HG02840 (cell line): ENCODE measurements around the gene CELSR1.

Source experiments
- ATAC-seq: cut with Tn5 transposase; IDR thresholded peaks from one replicate; pipeline ENCODE4 v1.9.1; 2021; ENCODE audit warnings: mild to moderate bottlenecking, moderate library complexity, moderate number of reproducible peaks; ENCODE audit not compliant: unreplicated experiment, low FRiP score

CELSR1 gene

GRCh38 chr22:46346680-46347405 is 190.6 kb downstream of the CELSR1 start:
- ATAC-seq = no peak

GRCh38 chr22:46340676-46341075 is 196.7 kb downstream of the CELSR1 start:
- ATAC-seq = no peak

GRCh38 chr22:46339956-46340355 is 197.5 kb downstream of the CELSR1 start:
- ATAC-seq = no peak

- no peak for ATAC-seq
Measured at GRCh38 chr22:46338636-46339035, 198.8 kb downstream of the CELSR1 start.

GRCh38 chr22:46337870-46338269 is 199.6 kb downstream of the CELSR1 start:
- ATAC-seq = no peak

- ATAC-seq = no peak
Measured at GRCh38 chr22:46336119-46337078, 201.0 kb downstream of the CELSR1 start.

GRCh38 chr22:46335201-46336118 is 202.0 kb downstream of the CELSR1 start, which contains the start of gene TRMU:
TSS of gene TRMU (plus strand) at chr22:46335714. CDS start at chr22:46335765, 51 bp downstream.
- peak; percentile 74 for ATAC-seq

GRCh38 chr22:46331496-46331895 is 205.9 kb downstream of the CELSR1 start:
- no peak for ATAC-seq

GRCh38 chr22:46330426-46330825 is 207.0 kb downstream of the CELSR1 start:
- no peak for ATAC-seq

- no peak for ATAC-seq
Measured at GRCh38 chr22:46329616-46330015, 207.8 kb downstream of the CELSR1 start.

- no peak for ATAC-seq
Measured at GRCh38 chr22:46328797-46329196, 208.6 kb downstream of the CELSR1 start.

GRCh38 chr22:46327691-46328465 is 209.5 kb downstream of the CELSR1 start:
- ATAC-seq = no peak

- ATAC-seq = no peak
Measured at GRCh38 chr22:46326066-46326680, 211.2 kb downstream of the CELSR1 start.

- ATAC-seq = no peak
Measured at GRCh38 chr22:46323162-46323561, 214.3 kb downstream of the CELSR1 start.

GRCh38 chr22:46322711-46323110 is 214.7 kb downstream of the CELSR1 start:
- no peak for ATAC-seq

- ATAC-seq = no peak
Measured at GRCh38 chr22:46320716-46321386, 216.6 kb downstream of the CELSR1 start.

GRCh38 chr22:46320166-46320710 is 217.2 kb downstream of the CELSR1 start:
- ATAC-seq = no peak

GRCh38 chr22:46319319-46319718 is 218.1 kb downstream of the CELSR1 start:
- no peak for ATAC-seq
